ENCODE measurements around the gene RAD51B.

DNA sequence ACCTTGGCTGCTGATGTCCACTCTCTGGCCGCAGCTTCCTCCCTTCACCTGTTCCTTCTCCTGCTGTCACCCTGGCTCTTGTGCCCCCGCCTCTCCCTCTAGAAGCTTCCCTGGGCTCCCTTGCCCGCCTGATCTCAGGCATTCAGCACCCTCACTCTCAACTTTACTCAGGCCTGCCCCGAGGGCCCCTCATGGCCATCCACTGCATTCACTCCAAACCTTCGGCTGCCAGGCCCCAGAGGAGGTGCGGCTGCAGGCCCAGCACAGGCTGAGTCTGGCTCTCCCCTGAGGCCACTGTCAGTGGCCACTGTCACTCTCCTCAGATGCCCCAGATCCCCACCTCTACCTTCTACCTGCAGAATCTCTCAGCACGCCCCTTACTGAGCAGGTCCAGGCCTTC, 789.4 kb downstream of the RAD51B start:
- TF ChIP-seq, protein P1, sequence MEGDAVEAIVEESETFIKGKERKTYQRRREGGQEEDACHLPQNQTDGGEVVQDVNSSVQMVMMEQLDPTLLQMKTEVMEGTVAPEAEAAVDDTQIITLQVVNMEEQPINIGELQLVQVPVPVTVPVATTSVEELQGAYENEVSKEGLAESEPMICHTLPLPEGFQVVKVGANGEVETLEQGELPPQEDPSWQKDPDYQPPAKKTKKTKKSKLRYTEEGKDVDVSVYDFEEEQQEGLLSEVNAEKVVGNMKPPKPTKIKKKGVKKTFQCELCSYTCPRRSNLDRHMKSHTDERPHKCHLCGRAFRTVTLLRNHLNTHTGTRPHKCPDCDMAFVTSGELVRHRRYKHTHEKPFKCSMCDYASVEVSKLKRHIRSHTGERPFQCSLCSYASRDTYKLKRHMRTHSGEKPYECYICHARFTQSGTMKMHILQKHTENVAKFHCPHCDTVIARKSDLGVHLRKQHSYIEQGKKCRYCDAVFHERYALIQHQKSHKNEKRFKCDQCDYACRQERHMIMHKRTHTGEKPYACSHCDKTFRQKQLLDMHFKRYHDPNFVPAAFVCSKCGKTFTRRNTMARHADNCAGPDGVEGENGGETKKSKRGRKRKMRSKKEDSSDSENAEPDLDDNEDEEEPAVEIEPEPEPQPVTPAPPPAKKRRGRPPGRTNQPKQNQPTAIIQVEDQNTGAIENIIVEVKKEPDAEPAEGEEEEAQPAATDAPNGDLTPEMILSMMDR (IDR thresholded peaks at IDR 0.05), result no peak
- TF ChIP-seq ZNF317 (CRISPR knock-in tag; IDR thresholded peaks at IDR 0.05; ENCODE audit: borderline replicate concordance, low read depth), result no peak
- TF ChIP-seq, protein P2, sequence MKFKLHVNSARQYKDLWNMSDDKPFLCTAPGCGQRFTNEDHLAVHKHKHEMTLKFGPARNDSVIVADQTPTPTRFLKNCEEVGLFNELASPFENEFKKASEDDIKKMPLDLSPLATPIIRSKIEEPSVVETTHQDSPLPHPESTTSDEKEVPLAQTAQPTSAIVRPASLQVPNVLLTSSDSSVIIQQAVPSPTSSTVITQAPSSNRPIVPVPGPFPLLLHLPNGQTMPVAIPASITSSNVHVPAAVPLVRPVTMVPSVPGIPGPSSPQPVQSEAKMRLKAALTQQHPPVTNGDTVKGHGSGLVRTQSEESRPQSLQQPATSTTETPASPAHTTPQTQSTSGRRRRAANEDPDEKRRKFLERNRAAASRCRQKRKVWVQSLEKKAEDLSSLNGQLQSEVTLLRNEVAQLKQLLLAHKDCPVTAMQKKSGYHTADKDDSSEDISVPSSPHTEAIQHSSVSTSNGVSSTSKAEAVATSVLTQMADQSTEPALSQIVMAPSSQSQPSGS (CRISPR knock-in tag; IDR thresholded peaks at IDR 0.05; ENCODE audit: borderline replicate concordance, low read depth), result no peak
- no peak for TF ChIP-seq SP1 (CRISPR knock-in tag; conservative IDR thresholded peaks at IDR 0.05)
- TF ChIP-seq JUN (CRISPR knock-in tag; IDR thresholded peaks at IDR 0.05), result no peak
